Measurements from ENCODE around the gene COL4A4.
A peak's percentile ranks its signal among the peaks of the same experiment; 100 is the strongest.
"Not testable (repeated sequence)": the region's sequence is repeated elsewhere in the genome, so short reads cannot be mapped to it uniquely, and the experiment has no call there.

Gene COL4A4

DNA sequence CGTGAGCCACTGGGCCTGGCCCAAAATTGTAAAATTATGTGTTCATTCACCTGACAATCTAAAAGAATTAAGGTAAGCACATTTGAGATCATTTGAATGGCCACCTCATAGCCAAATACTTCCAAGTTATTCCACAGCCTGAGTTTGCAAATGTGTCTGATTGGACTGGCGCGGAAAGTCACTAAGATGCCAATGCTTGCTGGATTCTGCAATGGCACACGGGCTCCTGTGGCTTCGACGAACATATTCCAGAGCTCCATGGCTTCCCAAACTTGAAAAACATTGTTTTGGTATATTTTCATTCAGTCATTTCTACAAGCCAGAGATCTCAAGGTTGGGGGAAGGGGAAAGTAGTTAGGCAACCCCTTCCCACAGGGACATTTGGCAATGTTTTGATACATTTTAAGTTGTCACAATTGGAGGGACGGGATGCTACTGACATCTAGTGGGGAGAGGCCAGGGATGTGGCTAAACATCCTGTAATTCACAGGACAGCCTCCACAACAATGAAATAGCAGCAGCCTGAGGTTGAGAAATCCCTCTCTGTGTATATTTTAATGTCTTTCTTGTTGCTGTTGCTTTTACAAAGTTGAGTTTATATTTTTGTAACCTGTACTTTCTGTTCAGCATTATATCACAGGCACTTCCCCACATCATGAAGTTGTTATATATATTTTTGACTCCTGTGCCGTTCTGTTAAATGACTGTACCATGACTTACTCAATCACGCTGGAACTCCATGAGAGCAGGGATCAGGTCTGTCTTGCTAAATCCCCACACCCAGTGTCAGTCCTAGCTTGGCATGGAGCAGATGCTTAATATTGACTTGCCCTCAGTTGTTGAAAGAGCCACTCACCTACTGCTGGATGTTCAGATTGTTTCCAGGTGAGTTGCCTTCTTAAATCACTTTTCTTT is 56.9 kb downstream of the COL4A4 start:
- DNase-seq, result peak; percentile 51

DNA sequence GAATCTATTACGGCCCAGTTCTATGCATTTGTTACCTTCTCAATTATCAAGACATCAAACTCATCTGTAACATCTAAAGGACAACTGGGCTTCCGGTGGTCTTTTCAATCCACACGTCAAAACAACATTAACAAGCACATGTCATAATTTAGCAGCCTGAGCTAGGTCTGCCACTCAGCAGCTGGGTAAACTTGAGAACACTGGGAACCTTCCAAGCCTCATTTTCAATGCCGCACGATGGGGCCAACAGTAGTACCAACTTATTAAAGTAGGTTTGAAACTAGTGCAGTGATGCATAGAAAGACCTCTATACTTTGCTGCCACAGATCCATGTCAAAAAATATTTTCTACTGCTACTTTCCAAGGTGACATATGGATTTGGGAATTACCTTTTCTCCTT is 60.4 kb downstream of the COL4A4 start:
- peak; percentile 6 for DNase-seq

- DNase-seq, result no peak
Observed at GRCh38 chr2:227099340-227099739, 64.7 kb downstream of the COL4A4 start.

DNA sequence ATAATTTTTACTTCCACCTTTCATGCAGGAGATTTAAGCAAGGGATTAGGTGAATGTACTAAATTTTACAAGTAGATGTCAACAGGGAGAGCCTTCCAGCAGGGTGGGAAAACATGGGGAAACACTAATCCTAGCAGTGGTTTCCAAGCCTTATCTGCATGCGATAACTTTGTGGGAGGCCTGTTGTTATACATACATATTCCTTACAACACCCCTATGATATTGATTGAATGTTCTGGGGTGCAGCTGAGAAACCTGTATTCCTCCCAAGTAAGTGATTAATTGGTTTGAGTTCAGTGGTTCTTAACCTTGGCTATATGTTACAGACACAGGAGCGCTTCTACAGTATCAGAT is 65.9 kb downstream of the COL4A4 start:
- no peak for DNase-seq

GRCh38 chr2:227097495-227098161 is 66.4 kb downstream of the COL4A4 start:
- DNase-seq, result no peak

DNA sequence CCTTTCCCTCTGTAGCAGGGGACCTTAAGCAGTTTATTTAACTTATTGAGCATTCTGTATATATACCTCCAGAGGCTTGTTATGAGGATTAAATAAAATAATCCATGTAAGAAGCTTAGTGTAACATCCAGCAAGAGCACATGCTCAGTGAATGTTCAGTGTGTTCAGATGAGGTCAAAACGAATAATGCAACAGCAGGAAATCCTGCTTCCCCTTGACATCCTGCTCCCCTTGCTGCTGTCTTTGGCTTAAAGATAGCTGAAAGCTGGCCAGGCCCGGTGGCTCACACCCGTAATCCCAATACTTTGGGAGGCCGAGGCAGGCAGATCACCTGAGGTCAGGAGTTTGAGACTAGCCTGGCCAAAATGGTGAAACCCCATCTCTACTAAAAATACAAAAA is 68.7 kb downstream of the COL4A4 start:
- no peak for DNase-seq

DNA sequence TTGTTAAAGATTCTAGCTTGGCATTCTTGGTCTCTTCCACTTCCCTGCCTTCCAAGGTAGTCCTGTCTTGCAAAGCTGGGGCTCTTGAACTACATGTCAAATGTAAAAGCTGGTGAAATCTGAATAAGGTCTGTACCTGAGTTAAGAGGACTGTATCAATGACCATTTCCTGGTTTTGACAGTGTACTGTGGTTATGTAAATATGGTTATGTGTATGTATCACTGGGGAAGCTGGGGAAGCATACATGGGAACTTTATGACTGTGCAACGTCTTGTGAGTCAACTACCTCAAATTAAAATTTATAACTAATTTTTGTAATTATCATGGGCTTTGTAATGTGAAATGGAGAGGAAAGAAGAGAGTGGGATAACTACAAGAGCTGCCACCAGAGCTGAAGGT is 81.7 kb downstream of the COL4A4 start:
- DNase-seq, result no peak

- no peak for DNase-seq
Observed at GRCh38 chr2:227079726-227080125, 84.3 kb downstream of the COL4A4 start.

DNA sequence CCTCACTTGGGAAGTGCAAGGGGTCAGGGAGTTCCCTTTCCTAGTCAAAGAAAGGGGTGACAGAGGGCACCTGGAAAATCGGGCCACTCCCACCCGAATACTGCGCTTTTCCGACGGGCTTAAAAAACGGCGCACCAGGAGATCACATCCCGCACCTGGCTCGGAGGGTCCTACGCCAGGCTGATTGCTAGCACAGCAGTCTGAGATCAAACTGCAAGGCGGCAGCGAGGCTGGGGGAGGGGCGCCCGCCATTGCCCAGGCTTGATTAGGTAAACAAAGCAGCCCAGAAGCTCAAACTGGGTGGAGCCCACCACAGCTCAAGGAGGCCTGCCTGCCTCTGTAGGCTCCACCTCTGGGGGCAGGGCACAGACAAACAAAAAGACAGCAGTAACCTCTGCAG is 98.9 kb downstream of the COL4A4 start:
- not testable (repeated sequence) for DNase-seq

- no peak for DNase-seq
Observed at GRCh38 chr2:227058888-227059399, 105.1 kb downstream of the COL4A4 start.

- no peak for DNase-seq
Observed at GRCh38 chr2:227057743-227058447, 106.1 kb downstream of the COL4A4 start.

- no peak for DNase-seq
Observed at GRCh38 chr2:227057060-227057459, 106.9 kb downstream of the COL4A4 start.

GRCh38 chr2:227054006-227054405 is 110.0 kb downstream of the COL4A4 start:
- no peak for DNase-seq

- DNase-seq, result peak; percentile 84
Observed at GRCh38 chr2:227052879-227053278, 111.1 kb downstream of the COL4A4 start.

- no peak for DNase-seq
Observed at GRCh38 chr2:227043981-227044380, 120.0 kb downstream of the COL4A4 start.

DNA sequence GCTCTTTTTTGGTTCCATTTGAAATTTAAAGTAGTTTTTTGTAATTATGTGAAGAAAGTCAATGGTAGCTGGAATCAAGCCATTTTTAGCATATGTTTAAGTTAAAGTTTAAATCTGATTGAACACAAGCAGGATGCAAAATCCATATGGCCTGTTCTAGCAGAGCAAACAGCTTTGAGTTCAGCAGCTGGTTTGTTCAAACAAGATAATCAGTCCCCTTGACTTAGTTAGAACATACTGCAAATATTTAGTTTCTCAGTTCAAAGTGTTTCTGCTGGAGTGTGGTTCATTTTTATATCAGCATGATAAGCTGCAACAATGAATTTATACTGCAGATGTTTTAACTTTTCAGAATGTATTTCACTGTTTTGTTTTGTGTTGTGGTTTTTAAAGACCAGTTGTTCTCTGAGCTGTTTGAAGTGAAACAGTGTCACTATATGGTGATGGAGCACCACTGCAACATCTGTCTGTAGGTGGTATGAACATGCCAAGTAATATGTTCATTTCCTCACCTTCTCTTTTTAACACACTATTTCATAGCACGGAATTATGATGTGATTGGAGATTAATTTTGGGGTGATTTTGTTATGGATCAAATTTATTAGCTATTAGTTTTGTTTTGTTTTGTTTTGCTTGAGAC is 125.3 kb downstream of the COL4A4 start:
- DNase-seq, result peak; percentile 51

DNA sequence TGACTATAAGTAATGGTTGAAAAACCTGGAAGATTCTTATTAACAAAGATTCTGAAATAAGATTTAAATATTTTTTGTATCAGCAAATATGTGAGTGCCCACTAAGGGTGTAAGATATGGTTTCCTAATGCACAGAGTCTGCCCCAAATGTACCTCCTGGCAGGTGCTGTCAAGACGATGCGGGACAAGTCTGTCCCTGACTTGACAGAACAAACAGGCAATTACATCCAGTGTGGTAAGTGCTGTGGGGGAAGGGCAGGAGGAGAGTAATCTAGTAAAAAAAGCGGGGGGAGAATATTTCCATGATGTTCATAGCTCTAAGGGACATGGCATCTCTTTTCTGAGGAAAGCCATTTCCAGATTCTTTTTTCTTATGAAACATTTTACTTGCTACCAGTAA is 127.5 kb downstream of the COL4A4 start:
- peak; percentile 34 for DNase-seq

DNA sequence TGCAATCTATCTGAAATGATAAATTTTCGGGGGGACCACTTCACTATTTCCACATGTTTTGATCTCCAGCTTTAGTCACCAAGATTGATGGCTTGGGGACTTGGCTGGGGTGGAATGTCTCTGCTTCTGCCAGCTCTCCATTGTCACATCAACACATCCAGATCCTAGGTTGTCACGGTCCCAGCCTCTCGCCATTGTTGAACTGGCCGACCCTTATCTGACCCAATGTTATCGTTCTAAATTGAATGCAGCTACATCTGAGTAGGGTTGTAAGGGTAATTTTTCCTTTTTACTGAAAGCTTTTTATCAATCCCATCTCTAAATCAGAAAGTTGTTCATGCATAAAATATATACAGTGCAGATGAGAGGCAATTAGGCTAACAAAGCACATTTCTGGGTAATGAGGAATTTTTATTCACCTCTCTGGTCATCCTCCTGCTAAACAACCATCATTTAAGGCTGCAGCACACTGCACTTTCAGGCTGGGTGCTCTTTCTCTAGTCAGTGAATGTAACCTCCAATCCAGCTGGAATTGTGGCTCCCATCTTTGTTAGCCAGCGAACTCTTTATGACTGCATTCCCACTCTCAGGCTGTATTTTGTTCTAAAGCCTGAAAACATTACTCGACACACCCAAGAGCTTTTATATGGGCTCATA is 128.2 kb downstream of the COL4A4 start:
- DNase-seq, result no peak

DNA sequence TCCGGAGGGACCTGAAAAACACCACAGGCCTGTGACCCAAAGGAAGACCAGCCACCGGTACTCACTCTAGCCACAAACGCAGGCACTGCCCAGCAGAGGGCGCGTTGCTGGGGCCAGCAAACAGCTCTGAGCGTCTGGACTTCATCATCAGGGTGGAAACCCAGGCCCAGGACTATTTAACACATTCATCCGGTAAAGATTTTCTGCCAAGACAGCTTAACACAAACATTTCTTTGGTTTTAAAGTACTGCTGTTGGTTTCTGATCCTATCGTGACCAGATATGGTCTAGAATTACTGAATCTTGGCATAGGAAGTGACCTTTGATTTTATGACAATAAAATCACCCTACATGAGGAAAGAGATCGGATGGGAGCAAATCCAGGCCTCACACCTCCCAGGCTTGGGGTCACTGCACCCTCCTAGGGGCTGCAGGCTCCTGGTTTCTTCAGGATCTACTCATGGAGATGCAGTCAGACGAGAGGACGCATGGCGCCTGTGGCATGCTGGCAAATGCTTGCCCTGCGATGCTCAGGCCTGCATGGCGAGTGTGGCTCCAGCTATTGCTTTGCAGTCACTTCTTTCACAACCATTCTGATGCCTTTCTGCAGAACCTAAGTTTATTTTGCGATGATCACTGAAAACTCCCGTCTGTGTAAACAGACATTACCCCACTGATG is 130.4 kb downstream of the COL4A4 start:
- peak; percentile 50 for DNase-seq

DNA sequence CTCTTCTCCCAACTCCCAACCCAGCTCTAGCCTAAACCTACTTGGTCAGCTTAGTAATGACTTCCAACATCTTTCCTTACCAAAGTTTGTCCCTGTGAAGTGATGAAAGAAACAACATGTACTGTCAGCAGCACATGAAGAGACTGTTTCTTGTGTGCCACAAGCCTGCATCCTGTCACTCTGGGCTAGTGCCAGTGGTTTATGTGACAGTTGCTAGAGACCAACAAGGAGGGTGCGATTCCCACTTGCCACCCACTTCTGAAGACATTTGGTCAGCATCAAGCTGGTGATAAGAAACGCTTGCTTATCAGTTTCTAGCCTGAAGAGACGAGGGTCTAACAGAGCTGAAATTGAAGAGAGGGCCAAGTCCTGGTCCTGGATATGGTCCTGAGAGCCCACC is 132.6 kb downstream of the COL4A4 start:
- DNase-seq, result no peak

DNA sequence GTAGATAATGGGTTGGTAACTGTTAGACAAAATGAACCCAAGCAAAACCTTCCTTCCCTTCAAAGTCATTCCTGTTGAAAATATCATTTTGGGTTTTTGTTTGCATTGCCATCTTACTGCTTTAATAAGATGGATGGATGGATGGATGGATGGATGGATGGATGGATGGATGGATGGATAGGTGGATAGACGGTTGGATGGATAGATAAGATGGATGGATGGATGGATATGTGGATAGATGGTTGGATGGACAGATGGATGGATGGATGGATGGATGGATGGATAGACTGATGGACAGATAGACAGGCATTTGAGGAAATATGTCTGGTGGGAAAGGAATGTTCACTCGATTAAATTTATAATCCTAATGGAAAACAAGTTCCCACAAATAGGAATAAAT is 133.2 kb downstream of the COL4A4 start:
- no peak for DNase-seq

All from NCI-H510A treated with DMSO at 0.1 percent for 48 hours (cell line).